T-helper 2 cell treated with Interferon-gamma antibody and Interleukin-4, amounts not matched to agents 100 ng/mL and 5 ng/mL, for 36 hours (primary cell): ENCODE measurements around the gene NBPF20. TPM values are rescaled to one million over a fixed set of nuclear protein-coding genes. Genes with fewer than 3 reads are reported as not detected.
"Not testable (repeated sequence)": the region's sequence is repeated elsewhere in the genome, so short reads cannot be mapped to it uniquely, and the experiment has no call there.

Experiments
- intact Hi-C: fragments of 100-400 bp; cut with micrococcal nuclease; formaldehyde crosslinking; loops from one replicate; pipeline ENCODE4 v1.15.1; 2023
- total RNA-seq: library from RNA; stranded (reverse); gene quantifications from 2 replicates; pipeline ENCODE4 v1.2.3, GENCODE V29; 2022

Gene NBPF20
- total RNA-seq, 1 donor from 2014 or later = 0.86 TPM

DNA sequence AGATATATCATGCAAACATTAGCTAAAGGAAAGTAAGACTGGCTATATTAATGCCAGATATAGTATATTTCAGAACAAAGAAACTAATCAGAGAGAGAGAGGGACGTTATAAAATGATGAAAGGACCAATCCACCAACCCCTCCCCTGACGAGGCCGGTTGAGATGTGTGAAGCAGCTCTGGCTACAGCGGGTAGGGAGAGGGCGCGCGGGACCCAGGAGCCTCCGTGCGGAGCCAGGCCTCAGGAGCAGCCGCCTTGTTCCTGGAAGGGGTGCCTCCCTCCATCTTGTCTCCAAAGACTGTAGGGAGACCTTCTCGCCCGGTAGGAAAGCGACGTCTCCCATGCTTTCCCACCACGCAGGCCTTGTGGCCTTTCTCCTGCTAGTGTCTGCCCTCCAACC is 5.4 kb upstream of the NBPF20 start:
- intact Hi-C loops = not testable (repeated sequence)

GRCh38 chr1:145429329-145429728 is 3.9 kb upstream of the NBPF20 start:
- intact Hi-C loops = not testable (repeated sequence)

DNA sequence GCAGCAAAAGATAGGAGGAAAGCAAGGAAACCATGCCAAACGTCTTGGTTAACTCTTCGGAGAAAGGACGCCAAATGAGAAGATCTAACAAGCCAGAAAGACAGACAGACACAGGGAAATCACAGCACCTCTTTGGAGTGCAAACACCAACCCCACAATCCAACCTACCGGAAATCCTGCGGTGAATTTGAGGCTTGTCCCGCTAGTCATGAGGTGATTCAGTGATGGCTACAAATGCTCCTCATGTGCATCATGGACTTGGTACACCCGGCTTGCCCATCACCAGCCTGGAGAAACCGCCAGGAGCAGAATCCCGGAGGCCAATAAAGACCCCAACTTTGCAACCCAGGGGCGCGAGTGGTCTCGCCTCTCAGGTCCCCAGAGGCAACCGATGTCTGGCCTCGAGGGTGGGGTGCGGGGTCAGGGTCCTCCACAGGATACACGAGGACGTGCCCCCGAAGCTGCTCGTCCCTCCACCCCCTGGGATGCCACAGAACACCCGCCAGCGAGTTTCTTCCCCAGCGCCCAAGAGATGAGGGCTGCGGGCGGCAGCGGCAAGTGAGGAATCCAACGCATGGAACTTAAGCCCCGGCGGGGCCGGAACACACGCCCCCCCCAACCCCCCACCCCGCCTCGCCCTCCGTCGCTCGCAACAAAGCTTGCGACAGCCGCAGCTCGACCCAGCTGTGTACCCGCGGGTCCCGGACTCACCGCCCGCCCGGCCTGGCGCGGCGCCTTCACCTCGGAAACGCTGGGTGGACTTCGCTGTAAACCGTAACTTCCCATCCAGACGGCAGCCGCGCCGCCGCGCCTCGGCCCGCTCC is 579 bp downstream of the NBPF20 start:
- intact Hi-C loops = not testable (repeated sequence)

DNA sequence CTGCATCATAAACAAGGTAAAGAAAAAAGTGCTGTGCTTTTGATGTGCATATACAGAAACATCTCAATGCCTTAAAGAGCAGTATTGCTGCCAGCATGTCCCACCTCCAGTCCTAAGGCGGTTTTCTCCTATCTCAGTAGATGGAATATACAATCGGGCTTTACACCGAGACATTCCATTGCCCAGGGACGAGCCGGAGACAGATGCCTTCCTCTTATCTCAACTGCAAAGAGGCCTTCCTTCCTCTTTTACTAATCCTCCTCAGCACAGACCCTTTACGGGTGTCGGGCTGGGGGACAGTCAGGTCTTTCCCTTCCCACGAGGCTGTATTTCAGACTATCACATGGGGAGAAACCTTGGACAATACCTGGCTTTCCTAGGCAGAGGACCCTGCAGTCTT is 10.3 kb downstream of the NBPF20 start:
- intact Hi-C loops = not testable (repeated sequence)

DNA sequence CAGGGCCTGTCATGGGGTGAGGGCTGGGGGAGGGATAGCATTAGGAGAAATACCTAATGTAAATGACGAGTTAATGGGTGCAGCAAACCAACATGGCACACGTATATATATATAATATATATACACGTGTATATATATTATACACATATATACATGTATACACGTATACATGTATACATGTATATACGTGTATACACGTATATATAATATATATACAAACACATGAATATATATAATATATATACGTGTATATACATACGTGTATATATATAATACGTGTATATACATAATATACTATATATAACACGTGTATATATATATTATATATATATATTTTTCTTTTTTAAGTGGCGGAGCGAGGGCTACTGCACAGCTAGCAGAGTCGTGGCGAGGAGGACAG is 18.1 kb downstream of the NBPF20 start:
- intact Hi-C loops = not testable (repeated sequence)

DNA sequence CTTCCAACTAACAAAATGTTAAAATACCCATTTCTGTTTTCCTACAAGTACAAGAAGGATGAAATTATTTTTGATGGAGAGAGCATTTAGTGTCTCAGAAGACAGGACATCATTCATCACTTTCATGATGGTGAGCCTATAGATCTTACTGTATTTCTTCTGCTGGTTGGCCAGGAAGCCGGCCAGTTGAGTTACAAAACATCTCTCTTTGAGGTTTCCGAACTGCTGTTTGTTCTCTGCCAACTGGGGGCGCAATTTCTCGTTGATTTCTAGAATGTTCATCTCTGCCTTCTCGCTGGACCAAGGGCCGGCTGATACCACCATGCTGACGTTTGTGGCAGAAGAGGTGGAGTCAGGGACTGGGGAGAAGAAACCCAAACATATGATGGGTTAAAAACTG is 20.5 kb downstream of the NBPF20 start:
- intact Hi-C loops = not testable (repeated sequence)

- intact Hi-C loops = not testable (repeated sequence)
Measured at GRCh38 chr1:145400701-145401100, 24.7 kb downstream of the NBPF20 start.

Other genes starting within 250 kb of the NBPF20 start
- not detected in 2 replicates for gene PPIAL4D, start 183.4 kb downstream of the NBPF20 start, total RNA-seq
- gene GPR89A, start 182.4 kb upstream of the NBPF20 start, total RNA-seq = 33.6 and 36.4 TPM in 2 replicates